WI38 (cell line): Measurements from ENCODE around the gene TVP23C.

ENCODE experiments used
- H3K4me3 ChIP-seq: 2 replicates; pipeline ENCODE4 v1.5.1; 2011; ENCODE audit warnings: low read depth, mild to moderate bottlenecking, control low read depth, low read length
- TF ChIP-seq, protein P1 (sequence below): IDR thresholded peaks from 2 replicates; pipeline ENCODE4 v1.5.1; 2012; ENCODE audit warnings: low read depth, mild to moderate bottlenecking, control low read depth, low read length

Gene TVP23C

DNA sequence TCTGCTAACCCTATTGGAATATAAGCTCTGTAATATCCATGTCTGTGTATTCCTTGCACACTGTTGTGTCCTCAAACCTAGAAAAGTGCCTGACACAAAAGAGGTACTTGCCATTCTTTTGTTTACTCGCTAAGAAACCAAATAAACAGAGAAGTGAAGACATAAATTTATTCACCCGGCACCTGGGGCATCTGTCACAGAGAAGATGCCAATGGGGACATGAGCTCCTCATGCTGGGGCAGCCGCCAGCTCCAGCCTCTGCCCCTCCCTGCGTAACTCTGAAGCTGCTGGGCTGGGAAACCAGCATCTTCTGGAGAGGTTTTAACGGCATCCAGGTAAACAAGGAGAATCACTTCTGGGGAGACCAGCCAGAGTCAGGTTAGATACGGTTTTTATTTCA lies 80.8 kb downstream of the TVP23C start:
- TF ChIP-seq, protein P1, sequence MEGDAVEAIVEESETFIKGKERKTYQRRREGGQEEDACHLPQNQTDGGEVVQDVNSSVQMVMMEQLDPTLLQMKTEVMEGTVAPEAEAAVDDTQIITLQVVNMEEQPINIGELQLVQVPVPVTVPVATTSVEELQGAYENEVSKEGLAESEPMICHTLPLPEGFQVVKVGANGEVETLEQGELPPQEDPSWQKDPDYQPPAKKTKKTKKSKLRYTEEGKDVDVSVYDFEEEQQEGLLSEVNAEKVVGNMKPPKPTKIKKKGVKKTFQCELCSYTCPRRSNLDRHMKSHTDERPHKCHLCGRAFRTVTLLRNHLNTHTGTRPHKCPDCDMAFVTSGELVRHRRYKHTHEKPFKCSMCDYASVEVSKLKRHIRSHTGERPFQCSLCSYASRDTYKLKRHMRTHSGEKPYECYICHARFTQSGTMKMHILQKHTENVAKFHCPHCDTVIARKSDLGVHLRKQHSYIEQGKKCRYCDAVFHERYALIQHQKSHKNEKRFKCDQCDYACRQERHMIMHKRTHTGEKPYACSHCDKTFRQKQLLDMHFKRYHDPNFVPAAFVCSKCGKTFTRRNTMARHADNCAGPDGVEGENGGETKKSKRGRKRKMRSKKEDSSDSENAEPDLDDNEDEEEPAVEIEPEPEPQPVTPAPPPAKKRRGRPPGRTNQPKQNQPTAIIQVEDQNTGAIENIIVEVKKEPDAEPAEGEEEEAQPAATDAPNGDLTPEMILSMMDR: no peak
- no peak overlapping the region for H3K4me3 ChIP-seq

DNA sequence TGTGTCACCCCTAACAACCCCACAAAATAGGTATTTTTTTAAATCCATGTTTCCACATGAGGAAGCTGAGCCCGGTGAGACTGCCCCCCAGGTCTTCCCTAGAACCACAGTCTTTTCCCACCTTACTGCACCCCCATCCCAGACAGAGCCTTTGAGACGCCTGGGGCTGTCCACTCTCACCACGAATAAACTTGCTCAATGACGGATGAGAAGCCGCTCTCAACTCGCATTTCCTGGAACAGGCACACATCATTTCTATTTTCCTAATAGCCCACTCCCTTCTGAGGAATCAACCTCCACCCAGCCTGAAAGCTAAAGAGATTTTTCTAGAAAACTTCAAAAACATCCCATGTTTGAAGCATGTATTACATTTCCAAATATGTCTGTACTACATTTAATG lies 81.8 kb downstream of the TVP23C start:
- TF ChIP-seq, protein P1: no peak
- H3K4me3 ChIP-seq: no peak overlapping the region

DNA sequence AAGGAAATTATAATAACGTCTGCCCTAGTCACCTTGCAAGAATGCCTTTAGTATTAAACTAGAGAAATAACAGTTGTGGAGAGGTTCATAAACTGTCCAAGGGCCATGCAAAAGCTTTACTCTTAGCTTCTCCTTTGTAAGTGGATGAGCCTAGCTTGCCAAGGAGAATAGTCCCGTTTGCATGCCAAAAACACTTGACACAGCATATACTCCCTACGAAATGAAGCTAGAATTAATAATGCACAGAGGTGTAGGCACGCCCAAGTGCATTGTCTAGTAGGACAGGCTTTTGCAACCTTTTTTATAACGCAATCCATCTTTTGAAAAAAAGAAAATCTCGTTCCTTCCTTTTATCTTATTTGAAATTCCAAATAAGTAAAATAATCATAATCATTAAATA lies 83.1 kb downstream of the TVP23C start:
- TF ChIP-seq, protein P1: no peak

DNA sequence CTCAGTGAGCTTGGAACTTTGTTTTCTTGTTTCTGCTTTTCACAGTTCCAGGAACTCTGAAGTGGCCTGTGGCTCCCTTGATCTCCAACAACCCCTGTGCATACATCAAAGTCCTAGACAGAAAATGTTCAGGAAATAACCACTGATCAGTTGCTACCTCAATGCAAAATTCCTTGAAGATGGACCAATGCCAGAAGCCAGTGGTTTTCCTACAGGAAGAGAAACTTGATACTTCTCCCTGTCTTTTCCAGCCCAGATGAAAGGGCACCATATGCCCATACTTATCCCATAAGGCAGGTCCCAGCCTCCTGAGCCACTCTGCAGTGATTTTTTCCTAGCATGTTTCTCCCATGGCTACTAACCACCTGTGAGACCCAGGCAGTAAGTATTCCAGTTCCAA lies 83.6 kb downstream of the TVP23C start:
- TF ChIP-seq, protein P1: no peak
- no peak overlapping the region for H3K4me3 ChIP-seq

More for the DNA sequence above, 83.1 kb downstream of the TVP23C start:
- no peak overlapping the region for H3K4me3 ChIP-seq

DNA sequence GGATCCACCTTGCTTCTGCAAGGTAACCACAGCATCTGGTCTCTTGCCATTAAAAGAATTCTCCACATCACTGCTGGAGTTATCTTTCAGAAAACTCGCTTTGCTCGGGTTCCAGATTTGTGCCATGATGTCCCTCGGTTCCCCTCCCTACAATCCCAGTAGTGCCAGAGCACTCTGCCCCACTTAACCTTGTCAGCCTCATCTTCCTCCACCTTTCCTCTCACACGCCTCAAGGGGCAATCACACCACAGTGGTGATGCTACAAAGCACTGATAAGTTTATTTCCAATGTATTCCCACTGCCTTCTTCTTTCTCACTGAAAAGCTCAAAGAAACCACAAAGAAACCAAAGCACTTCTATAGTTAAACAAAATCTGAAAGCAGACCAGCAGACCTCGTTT lies 84.4 kb downstream of the TVP23C start:
- no peak overlapping the region for H3K4me3 ChIP-seq
- TF ChIP-seq, protein P1: no peak

- TF ChIP-seq, protein P1: no peak
- H3K4me3 ChIP-seq: no peak overlapping the region
Observed at GRCh38 chr17:15475631-15476354, 87.5 kb downstream of the TVP23C start.

- TF ChIP-seq, protein P1: no peak
- H3K4me3 ChIP-seq: no peak overlapping the region
Observed at GRCh38 chr17:15472891-15473290, 90.4 kb downstream of the TVP23C start.
